AG09309 (cell line): ENCODE data around the gene DPYSL4.

Experiments used
- DNase-seq: peaks from one replicate; pipeline ENCODE4 v3.0.0-alpha.2; 2010; ENCODE audit warnings: low read depth
- H3K4me3 ChIP-seq: 2 replicates; pipeline ENCODE4 v1.5.1; 2011; ENCODE audit warnings: mild to moderate bottlenecking, low read depth, low read length, moderate library complexity; ENCODE audit not compliant: control insufficient read depth
- CTCF ChIP-seq: IDR thresholded peaks from 2 replicates; pipeline ENCODE4 v1.5.1; 2011; ENCODE audit warnings: mild to moderate bottlenecking, low read depth, low read length, inconsistent platforms; ENCODE audit not compliant: insufficient read depth, control insufficient read depth; ENCODE audit errors: missing control alignments

The DPYSL4 gene

GRCh38 chr10:132207536-132208461 is 21.1 kb downstream of the DPYSL4 start:
- DNase-seq: no peak
- no peak overlapping the region for H3K4me3 ChIP-seq
- no peak for TF ChIP-seq CTCF

GRCh38 chr10:132208462-132209050 is 21.8 kb downstream of the DPYSL4 start:
- TF ChIP-seq CTCF: no peak
- DNase-seq: no peak
- H3K4me3 ChIP-seq: no peak overlapping the region

GRCh38 chr10:132209130-132209529 is 22.4 kb downstream of the DPYSL4 start:
- no peak for TF ChIP-seq CTCF
- DNase-seq: no peak
- no peak overlapping the region for H3K4me3 ChIP-seq

GRCh38 chr10:132209978-132210530 is 23.3 kb downstream of the DPYSL4 start:
- no peak for TF ChIP-seq CTCF
- no peak overlapping the region for H3K4me3 ChIP-seq
- DNase-seq: no peak

- no peak for DNase-seq
- TF ChIP-seq CTCF: no peak
- no peak overlapping the region for H3K4me3 ChIP-seq
Observed at GRCh38 chr10:132210766-132211165, 24.0 kb downstream of the DPYSL4 start.

GRCh38 chr10:132211246-132211645 is 24.5 kb downstream of the DPYSL4 start:
- no peak overlapping the region for H3K4me3 ChIP-seq
- TF ChIP-seq CTCF: no peak
- DNase-seq: no peak
